Coronary artery (tissue), 2 donors: Measurements from ENCODE around the gene SLC16A3.

ENCODE experiments used
- DNase-seq: peaks from one replicate; pipeline ENCODE4 v3.0.0-alpha.2; 2017; ENCODE audit warnings: low spot score
- H3K27ac ChIP-seq, 2 donors: fragments of 200-600 bp; sonication (generic); one replicate each; pipeline ENCODE4 v1.5.1; 2016 to 2019
- H3K4me3 ChIP-seq: fragments of 200-600 bp; sonication (generic); 2 replicates; pipeline ENCODE4 v1.5.1; 2016; ENCODE audit warnings: mild to moderate bottlenecking, moderate library complexity
- CTCF ChIP-seq: fragments of 200-600 bp; sonication (generic); IDR thresholded peaks from one replicate; pipeline ENCODE4 v1.5.1; 2019; ENCODE audit warnings: antibody characterized with exemption

Gene SLC16A3

GRCh38 chr17:82199496-82199895 lies 29.3 kb upstream of the SLC16A3 start:
- DNase-seq = no peak
- no peak for TF ChIP-seq CTCF
- H3K27ac ChIP-seq = no peak overlapping the region
- no peak overlapping the region for H3K4me3 ChIP-seq

- H3K4me3 ChIP-seq = no peak overlapping the region
- TF ChIP-seq CTCF = no peak
- DNase-seq = no peak
- no peak overlapping the region for H3K27ac ChIP-seq
Measured at GRCh38 chr17:82200135-82200534, 28.7 kb upstream of the SLC16A3 start.

- TF ChIP-seq CTCF = no peak
- no peak overlapping the region for H3K4me3 ChIP-seq
- no peak for DNase-seq
- no peak overlapping the region for H3K27ac ChIP-seq
Measured at GRCh38 chr17:82200743-82201497, 27.9 kb upstream of the SLC16A3 start.

- no peak for DNase-seq
Measured at GRCh38 chr17:82201498-82201910, 27.3 kb upstream of the SLC16A3 start.

GRCh38 chr17:82202981-82203380 lies 25.9 kb upstream of the SLC16A3 start:
- DNase-seq = no peak
- TF ChIP-seq CTCF = no peak
- no peak overlapping the region for H3K4me3 ChIP-seq
- H3K27ac ChIP-seq = no peak overlapping the region

More at GRCh38 chr17:82201498-82201910, 27.3 kb upstream of the SLC16A3 start:
- Histone ChIP-seq H3K27ac (no peak overlapping the region), H3K4me3 (no peak overlapping the region)
- no peak for TF ChIP-seq CTCF

- TF ChIP-seq CTCF = no peak
- DNase-seq = no peak
- Histone ChIP-seq H3K4me3 (no peak overlapping the region), H3K27ac (no peak overlapping the region)
Measured at GRCh38 chr17:82203920-82204319, 24.9 kb upstream of the SLC16A3 start.
